PC-3 (cell line): Measurements from ENCODE around the gene FAAP100. TPM values are rescaled to one million over a fixed set of nuclear protein-coding genes. Genes with fewer than 3 reads are reported as not detected.
A peak's percentile ranks its signal among the peaks of the same experiment; 100 is the strongest.

ENCODE experiments used
- ATAC-seq: fragments of 200-7000 bp; cut with Tn5 transposase; 2 replicates; pipeline ENCODE4 v1.9.1; 2020; ENCODE audit warnings: mild to moderate bottlenecking, moderate library complexity
- BruUV-seq: library from RNA; stranded (reverse); fragments of 400-500 nt; replicated peaks from 2 replicates; lab custom pipeline; 2021; lab: Mats Ljungman, UMichigan
- CTCF ChIA-PET: fragments of 300-600 bp; sonication (Branson Sonifier 250); formaldehyde crosslinking; loops from one replicate; lab custom pipeline; 2022; ENCODE audit warnings: antibody characterized with exemption; lab: Charles Lee
- POLR2A ChIA-PET: fragments of 300-600 bp; sonication (Branson Sonifier 250); formaldehyde crosslinking; loops from one replicate; lab custom pipeline; 2022; ENCODE audit warnings: antibody characterized with exemption; ENCODE audit not compliant: unreplicated experiment; lab: Charles Lee
- DNase-seq: peaks from one replicate; pipeline ENCODE4 v3.0.0-alpha.2; 2015
- H2AFZ ChIP-seq: fragments of 300-600 bp; sonication (generic); 2 replicates; pipeline ENCODE4 v1.6.0; 2016; ENCODE audit warnings: antibody characterized with exemption, low read length
- H3F3A ChIP-seq: fragments of 300-600 bp; sonication (generic); one replicate; pipeline ENCODE4 v1.6.0; 2017; ENCODE audit warnings: antibody characterized with exemption, low read length, control low read depth, mild to moderate bottlenecking; ENCODE audit not compliant: unreplicated experiment
- H3K27ac ChIP-seq: fragments of 300-600 bp; sonication (generic); 2 replicates; pipeline ENCODE4 v1.5.1; 2016; ENCODE audit warnings: mild to moderate bottlenecking, low read length
- H3K27me3 ChIP-seq: fragments of 300-600 bp; sonication (generic); 2 replicates; pipeline ENCODE4 v1.6.1; 2016; ENCODE audit warnings: low read length, mixed read lengths
- H3K36me3 ChIP-seq: fragments of 300-600 bp; sonication (generic); 2 replicates; pipeline ENCODE4 v1.6.1; 2016; ENCODE audit warnings: low read depth, mixed run types, low read length, mixed read lengths
- H3K4me1 ChIP-seq: fragments of 300-600 bp; sonication (generic); 2 replicates; pipeline ENCODE4 v1.5.1; 2016; ENCODE audit warnings: low read length; ENCODE audit not compliant: insufficient read depth
- H3K4me2 ChIP-seq: fragments of 300-600 bp; sonication (generic); 2 replicates; pipeline ENCODE4 v1.6.0; 2016; ENCODE audit warnings: low read length
- H3K4me3 ChIP-seq: fragments of 300-600 bp; sonication (generic); 2 replicates; pipeline ENCODE4 v1.5.1; 2016; ENCODE audit warnings: mild to moderate bottlenecking, low read length, mixed read lengths
- H3K79me2 ChIP-seq: fragments of 300-600 bp; sonication (generic); 2 replicates; pipeline ENCODE4 v1.6.1; 2017; ENCODE audit warnings: low read length, mixed read lengths
- H3K9ac ChIP-seq: fragments of 300-600 bp; sonication (generic); 2 replicates; pipeline ENCODE4 v1.6.0; 2016; ENCODE audit warnings: mild to moderate bottlenecking, low read length
- H3K9me2 ChIP-seq: fragments of 300-600 bp; sonication (generic); replicated peaks from 2 replicates; pipeline ENCODE4 v1.6.1; 2016; ENCODE audit warnings: mixed run types, low read length, mixed read lengths
- H3K9me3 ChIP-seq: fragments of 300-600 bp; sonication (generic); 2 replicates; pipeline ENCODE4 v1.6.1; 2016; ENCODE audit warnings: low read length, mixed read lengths
- H4K20me1 ChIP-seq: fragments of 300-600 bp; sonication (generic); 2 replicates; pipeline ENCODE4 v1.6.1; 2016; ENCODE audit warnings: low read length, mixed read lengths
- EZH2 ChIP-seq: fragments of 300-600 bp; sonication (generic); IDR thresholded peaks from one replicate; pipeline ENCODE4 v1.6.1; 2017; ENCODE audit warnings: antibody characterized with exemption, mild to moderate bottlenecking, low read length; ENCODE audit not compliant: unreplicated experiment
- EZH2phosphoT487 ChIP-seq: fragments of 300-600 bp; sonication (generic); IDR thresholded peaks from 2 replicates; pipeline ENCODE4 v1.6.1; 2018; ENCODE audit warnings: mild to moderate bottlenecking, antibody characterized with exemption, low read length, borderline replicate concordance
- intact Hi-C: fragments of 100-400 bp; cut with micrococcal nuclease; formaldehyde crosslinking; loops from 2 replicates; pipeline ENCODE4 v1.9.0; 2023
- total RNA-seq: library from RNA; depleted of rRNA; stranded (reverse); fragments of >200 nt; gene quantifications from 2 replicates; pipeline ENCODE4 v1.2.3, GENCODE V29; 2014
- TF ChIP-seq, protein P1 (sequence below): fragments of 300-600 bp; sonication (generic); conservative IDR thresholded peaks from 2 replicates; pipeline ENCODE4 v1.5.1; 2017; ENCODE audit warnings: antibody characterized with exemption, low read depth, mild to moderate bottlenecking, low read length

FAAP100 gene
- total RNA-seq, 1 experiment from 2014 or later = 23.3 TPM

DNA sequence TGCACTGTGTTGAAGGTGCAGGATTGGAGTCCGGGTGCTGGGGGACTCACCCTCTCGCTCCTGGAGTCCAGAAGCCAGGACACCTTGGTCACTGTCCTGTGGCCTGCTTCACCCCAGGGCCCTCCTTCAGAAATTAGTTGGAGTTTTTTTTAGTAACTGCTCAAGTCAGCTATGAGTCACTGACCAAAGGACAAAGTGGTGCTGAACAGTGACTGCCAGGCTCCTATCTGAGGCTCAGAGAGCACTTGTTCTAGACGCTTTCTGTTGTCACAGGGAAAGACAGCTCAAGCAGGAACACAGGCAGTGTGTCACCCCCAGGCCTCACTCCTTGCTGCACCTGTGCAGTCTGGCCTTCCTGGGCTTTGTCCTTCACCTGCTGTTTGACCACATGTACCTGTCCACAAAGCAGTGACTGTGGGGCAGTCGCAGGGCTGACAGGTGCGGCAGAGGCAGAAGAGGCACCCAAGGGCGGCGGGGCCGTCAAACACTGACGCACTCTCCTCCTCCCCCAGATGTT, 4.1 kb upstream of the FAAP100 start:
- H3K36me3 ChIP-seq = peaks cover 33% of the 10 kb centered on the region
- 0 out of 2 replicates have a peak, but pooled peaks cover 2% of the 10 kb centered on the region for H4K20me1 ChIP-seq
- H3K9me3 ChIP-seq = no peaks in the 10 kb centered on the region
- CTCF ChIA-PET = no interaction called here
- peak; percentile 66 for DNase-seq
- no peak overlapping the region for H3K27ac ChIP-seq
- peak; percentile 20 for ATAC-seq
- no peaks in the 10 kb centered on the region for H3K27me3 ChIP-seq
- H3K79me2 ChIP-seq = peaks cover 8% of the 10 kb centered on the region
- peaks cover 39% of the 10 kb centered on the region for H3K4me1 ChIP-seq
- no peak overlapping the region for H3K9ac ChIP-seq
- H3F3A ChIP-seq = no peaks in the 10 kb centered on the region
- no TSS peak for BruUV-seq
- H2AFZ ChIP-seq = no peak overlapping the region
- intact Hi-C loops = loop anchor here (2.0 kb wide), 1 partner anchor 45 kb away; no protein-coding TSS in a partner anchor
- no peak overlapping the region for H3K4me3 ChIP-seq
- TF ChIP-seq EZH2 (no peak), EZH2phosphoT487 (no peak)
- TF ChIP-seq, protein P1, sequence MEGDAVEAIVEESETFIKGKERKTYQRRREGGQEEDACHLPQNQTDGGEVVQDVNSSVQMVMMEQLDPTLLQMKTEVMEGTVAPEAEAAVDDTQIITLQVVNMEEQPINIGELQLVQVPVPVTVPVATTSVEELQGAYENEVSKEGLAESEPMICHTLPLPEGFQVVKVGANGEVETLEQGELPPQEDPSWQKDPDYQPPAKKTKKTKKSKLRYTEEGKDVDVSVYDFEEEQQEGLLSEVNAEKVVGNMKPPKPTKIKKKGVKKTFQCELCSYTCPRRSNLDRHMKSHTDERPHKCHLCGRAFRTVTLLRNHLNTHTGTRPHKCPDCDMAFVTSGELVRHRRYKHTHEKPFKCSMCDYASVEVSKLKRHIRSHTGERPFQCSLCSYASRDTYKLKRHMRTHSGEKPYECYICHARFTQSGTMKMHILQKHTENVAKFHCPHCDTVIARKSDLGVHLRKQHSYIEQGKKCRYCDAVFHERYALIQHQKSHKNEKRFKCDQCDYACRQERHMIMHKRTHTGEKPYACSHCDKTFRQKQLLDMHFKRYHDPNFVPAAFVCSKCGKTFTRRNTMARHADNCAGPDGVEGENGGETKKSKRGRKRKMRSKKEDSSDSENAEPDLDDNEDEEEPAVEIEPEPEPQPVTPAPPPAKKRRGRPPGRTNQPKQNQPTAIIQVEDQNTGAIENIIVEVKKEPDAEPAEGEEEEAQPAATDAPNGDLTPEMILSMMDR = no peak
- POLR2A ChIA-PET = interaction anchor here (0.6 kb wide), 1 partner anchor 11 kb away, joined by 4 read pairs; no protein-coding TSS in a partner anchor
- no peak overlapping the region for H3K4me2 ChIP-seq
- no peaks in the 10 kb centered on the region for H3K9me2 ChIP-seq

DNA sequence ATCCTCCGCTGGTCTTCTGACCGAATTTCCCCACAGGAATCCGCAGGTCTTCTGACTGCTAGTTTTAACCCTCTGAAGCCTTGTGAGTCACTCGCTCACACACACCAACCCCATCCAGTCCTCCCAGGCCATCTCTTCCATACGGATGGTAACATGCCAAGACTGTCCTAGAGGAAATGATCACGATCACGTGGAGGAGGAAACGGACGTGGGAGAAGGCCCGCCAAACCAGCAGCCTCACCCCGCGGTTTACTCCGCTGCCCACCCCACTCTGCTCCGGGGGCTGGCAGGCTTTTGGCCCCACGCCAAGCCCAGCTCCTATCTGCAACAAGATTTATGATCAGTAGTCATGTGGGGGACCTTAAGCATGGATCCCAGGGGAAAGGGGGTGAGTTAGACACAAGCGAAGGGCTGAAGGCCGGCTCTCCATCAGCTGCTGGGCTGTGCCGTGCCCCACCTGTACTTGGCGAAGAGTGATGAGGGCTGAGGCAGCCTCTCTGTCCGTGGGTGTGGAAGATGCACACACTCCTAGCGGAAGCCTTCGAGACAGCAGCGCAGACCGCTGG, 1.5 kb upstream of the FAAP100 start:
- H3K9ac ChIP-seq = 0 out of 2 replicates have a peak overlapping the region, but pooled peaks have one; percentile 7
- H3K4me3 ChIP-seq = peak overlapping the region; percentile 77
- H3F3A ChIP-seq = no peaks in the 10 kb centered on the region
- H3K4me1 ChIP-seq = peaks cover 41% of the 10 kb centered on the region
- intact Hi-C loops = loop anchor here (1.0 kb wide), 1 partner anchor 23 kb away; no protein-coding TSS in a partner anchor
- H3K79me2 ChIP-seq = peaks cover 31% of the 10 kb centered on the region
- peak overlapping the region; percentile 64 for H3K27ac ChIP-seq
- peak overlapping the region; percentile 80 for H2AFZ ChIP-seq
- H4K20me1 ChIP-seq = no peaks in the 10 kb centered on the region
- ATAC-seq (peak; percentile 53), DNase-seq (peak; percentile 89)
- H3K9me2 ChIP-seq = no peaks in the 10 kb centered on the region
- H3K27me3 ChIP-seq = no peaks in the 10 kb centered on the region
- no TSS peak for BruUV-seq
- ChIA-PET POLR2A (interaction anchor here (0.6 kb wide), 1 partner anchor 25 kb away, joined by 5 read pairs; no protein-coding TSS in a partner anchor), CTCF (no interaction called here)
- H3K9me3 ChIP-seq = no peaks in the 10 kb centered on the region
- peaks cover 15% of the 10 kb centered on the region for H3K36me3 ChIP-seq
- H3K4me2 ChIP-seq = peak overlapping the region; percentile 93
- TF ChIP-seq EZH2 (no peak), EZH2phosphoT487 (no peak)
- TF ChIP-seq, protein P1 = no peak
